Endothelial cell of hepatic sinusoid (primary cell): ENCODE data around the gene TGFBR3.

Experiments
- in situ Hi-C: cut with HindIII; loops from 2 replicates; pipeline ENCODE4 v1.10.0; 2017; ENCODE audit warnings: low sequenced_read_pairs

The TGFBR3 gene

GRCh38 chr1:91783423-91784170 lies 102.4 kb downstream of the TGFBR3 start:
- in situ Hi-C loops: no loop called here

- in situ Hi-C loops: no loop called here
Measured at GRCh38 chr1:91781901-91782622, 103.9 kb downstream of the TGFBR3 start.

- in situ Hi-C loops: no loop called here
Measured at GRCh38 chr1:91781371-91781825, 104.6 kb downstream of the TGFBR3 start.

- in situ Hi-C loops: no loop called here
Measured at GRCh38 chr1:91779548-91780021, 106.4 kb downstream of the TGFBR3 start.

- in situ Hi-C loops: no loop called here
Measured at GRCh38 chr1:91778964-91779363, 107.0 kb downstream of the TGFBR3 start.

- in situ Hi-C loops: no loop called here
Measured at GRCh38 chr1:91777630-91778300, 108.2 kb downstream of the TGFBR3 start.

- in situ Hi-C loops: no loop called here
Measured at GRCh38 chr1:91777196-91777595, 108.8 kb downstream of the TGFBR3 start.

- in situ Hi-C loops: no loop called here
Measured at GRCh38 chr1:91776068-91776794, 109.7 kb downstream of the TGFBR3 start.

GRCh38 chr1:91775227-91775626 lies 110.7 kb downstream of the TGFBR3 start:
- in situ Hi-C loops: no loop called here

- in situ Hi-C loops: no loop called here
Measured at GRCh38 chr1:91774520-91775203, 111.3 kb downstream of the TGFBR3 start.

GRCh38 chr1:91771717-91772116 lies 114.2 kb downstream of the TGFBR3 start:
- in situ Hi-C loops: no loop called here

GRCh38 chr1:91770667-91771268 lies 115.2 kb downstream of the TGFBR3 start:
- in situ Hi-C loops: no loop called here

GRCh38 chr1:91769742-91770141 lies 116.2 kb downstream of the TGFBR3 start:
- in situ Hi-C loops: no loop called here

- in situ Hi-C loops: no loop called here
Measured at GRCh38 chr1:91768786-91769725, 116.9 kb downstream of the TGFBR3 start.

GRCh38 chr1:91768120-91768519 lies 117.8 kb downstream of the TGFBR3 start:
- in situ Hi-C loops: no loop called here

- in situ Hi-C loops: no loop called here
Measured at GRCh38 chr1:91766883-91767282, 119.1 kb downstream of the TGFBR3 start.

- in situ Hi-C loops: no loop called here
Measured at GRCh38 chr1:91765880-91766443, 120.0 kb downstream of the TGFBR3 start.

- in situ Hi-C loops: no loop called here
Measured at GRCh38 chr1:91765293-91765692, 120.7 kb downstream of the TGFBR3 start.
